GM12878 (cell line): ENCODE measurements around the gene STX16. TPM values are rescaled to one million over a fixed set of nuclear protein-coding genes. Genes with fewer than 3 reads are reported as not detected.

Experiments
- ATAC-seq: fragments of 200-7000 bp; cut with Tn5 transposase; 3 replicates; pipeline ENCODE4 v1.9.1; 2020; ENCODE audit warnings: mild to moderate bottlenecking, moderate library complexity
- BruUV-seq: library from RNA; stranded (reverse); fragments of 400-500 nt; replicated peaks from 2 replicates; lab custom pipeline; 2021; lab: Mats Ljungman, UMichigan
- CTCF ChIA-PET: fragments of 300-600 bp; sonication (Branson Sonifier 250); formaldehyde crosslinking; extraction: SDS; loops from one replicate; lab custom pipeline; 2021; ENCODE audit warnings: inconsistent platforms; lab: Yijun Ruan, JAX
- POLR2A ChIA-PET: fragments of 350-600 bp; formaldehyde crosslinking; extraction: SDS; loops from one replicate; lab custom pipeline; 2021; ENCODE audit warnings: inconsistent platforms; lab: Charles Lee
- RAD21 ChIA-PET: fragments of 300-600 bp; sonication (Branson Sonifier 250); formaldehyde crosslinking; loops from one replicate; lab custom pipeline; 2023; ENCODE audit warnings: antibody characterized with exemption; ENCODE audit not compliant: unreplicated experiment; lab: Charles Lee
- SMC1A ChIA-PET: fragments of 300-600 bp; sonication (Branson Sonifier 250); formaldehyde crosslinking; loops from one replicate; lab custom pipeline; 2023; ENCODE audit not compliant: unreplicated experiment, uncharacterized antibody; lab: Charles Lee
- DNase-seq: peaks from one replicate; pipeline ENCODE4 v3.0.0-alpha.2; 2011; ENCODE audit warnings: low read depth, low spot score
- FAIRE-seq: peaks from 3 replicates; lab custom pipeline; 2011; peaks lifted over from hg19 to GRCh38; lab: Jason Lieb, UNC
- H2AFZ ChIP-seq: 2 replicates; pipeline ENCODE4 v1.6.0; 2011; ENCODE audit warnings: low read depth, low read length, control low read depth; ENCODE audit not compliant: control insufficient read depth
- H3K27ac ChIP-seq: 2 replicates; pipeline ENCODE4 v1.5.1; 2011; ENCODE audit warnings: control low read depth; ENCODE audit not compliant: control insufficient read depth, insufficient read depth
- H3K27me3 ChIP-seq, 2 experiments: replicated peaks in 1 of 2; 2 replicates each; pipeline versions ENCODE4 v1.6.0 to v1.6.1; 2011; ENCODE audit warnings: low read length in 1 of 2; ENCODE audit not compliant: control insufficient read depth in 2 of 2, insufficient read depth in 2 of 2
- H3K36me3 ChIP-seq, 2 experiments: 2 replicates each; pipeline ENCODE4 v1.5.1; 2011; ENCODE audit warnings: low read length in 1 of 2; ENCODE audit not compliant: control insufficient read depth in 2 of 2, insufficient read depth in 2 of 2
- H3K4me1 ChIP-seq: 2 replicates; pipeline ENCODE4 v1.6.1; 2011; ENCODE audit warnings: mild to moderate bottlenecking, low read length, moderate library complexity, mixed read lengths; ENCODE audit not compliant: control insufficient read depth, insufficient read depth
- H3K4me2 ChIP-seq: 2 replicates; pipeline ENCODE4 v1.6.0; 2011; ENCODE audit warnings: control low read depth; ENCODE audit not compliant: control insufficient read depth, insufficient read depth
- H3K4me3 ChIP-seq: fragments of 200-600 bp; sonication (generic); 2 replicates; pipeline ENCODE4 v1.5.1; 2016
- H3K79me2 ChIP-seq: 2 replicates; pipeline ENCODE4 v1.6.0; 2011; ENCODE audit warnings: low read length; ENCODE audit not compliant: control insufficient read depth, insufficient read depth
- H3K9ac ChIP-seq: 2 replicates; pipeline ENCODE4 v1.8.0; 2011; ENCODE audit warnings: low read length, control low read depth, mixed read lengths; ENCODE audit not compliant: control insufficient read depth, insufficient read depth
- H3K9me3 ChIP-seq: replicated peaks from 3 replicates; pipeline ENCODE4 v1.5.1; 2011; ENCODE audit warnings: mild to moderate bottlenecking, low read length; ENCODE audit not compliant: control insufficient read depth, insufficient read depth
- H4K20me1 ChIP-seq: 2 replicates; pipeline ENCODE4 v1.6.0; 2011; ENCODE audit not compliant: control insufficient read depth, insufficient read depth
- BACH1 ChIP-seq: fragments of 450-650 bp; IDR thresholded peaks from 2 replicates; pipeline ENCODE4 v1.6.1; 2017; ENCODE audit warnings: mild to moderate bottlenecking, borderline replicate concordance
- CBFB ChIP-seq: IDR thresholded peaks from 2 replicates; pipeline ENCODE4 v1.6.1; 2016; ENCODE audit warnings: antibody characterized with exemption, low read depth
- CBX5 ChIP-seq: sonication (generic); IDR thresholded peaks from 2 replicates; pipeline ENCODE4 v1.6.1; 2016; ENCODE audit warnings: low read depth, moderate library complexity, mild to moderate bottlenecking, inconsistent platforms
- HDGF ChIP-seq: fragments of 450-650 bp; IDR thresholded peaks from 2 replicates; pipeline ENCODE4 v1.6.1; 2016; ENCODE audit warnings: antibody characterized with exemption
- MTA3 ChIP-seq: IDR thresholded peaks from 2 replicates; pipeline ENCODE4 v1.6.1; 2012; ENCODE audit warnings: low read length, inconsistent platforms, borderline replicate concordance
- STAT3 ChIP-seq: IDR thresholded peaks from 2 replicates; pipeline ENCODE4 v1.6.1; 2011; ENCODE audit warnings: low read depth, low read length, improper control_type of control experiment
- YBX1 ChIP-seq: fragments of 450-650 bp; IDR thresholded peaks from 2 replicates; pipeline ENCODE4 v1.6.1; 2016; ENCODE audit warnings: antibody characterized with exemption
- WGBS: methylation state at CpG from one replicate; pipeline ENCODE4 v1.1.6; 2016; ENCODE audit warnings: low lambda C conversion rate; ENCODE audit not compliant: insufficient replicate concordance, insufficient coverage; ENCODE audit errors: missing lambda C conversion rate; 5-methylcytosine and 5-hydroxymethylcytosine counted together
- in situ Hi-C: fragments of 300-500 bp; cut with MboI; formaldehyde crosslinking; loops from 9 replicates; pipeline ENCODE4 v1.14.3; 2018; ENCODE audit warnings: mixed read lengths
- intact Hi-C: fragments of 100-400 bp; cut with micrococcal nuclease; formaldehyde crosslinking; loops from one replicate; pipeline ENCODE4 v1.14.2; 2022; ENCODE audit not compliant: unreplicated experiment
- polyA plus RNA-seq, 11 experiments: library from polyadenylated mRNA; depleted of rRNA in 4 of 11; unstranded in 6 of 11; stranded (reverse) in 5 of 11; fragments of >200 nt; fragmentation: Nextera tagmentation in 4 of 11; fragmentation: Illumina TruSeq in 1 of 11; extraction: Ambion mirVana in 4 of 11; extraction: Trizol in 1 of 11; gene quantifications; 1 replicate in 1 of 11; 2 replicates in 10 of 11; pipeline versions ENCODE4 v1.2.1 to v1.2.3, GENCODE V29; 2011 to 2016; ENCODE audit warnings: inconsistent platforms in 2 of 11, missing spikeins in 2 of 11, low read depth in 1 of 11
- total RNA-seq, 4 experiments: library from RNA; depleted of rRNA in 3 of 4; stranded (reverse); fragments of >200 nt in 3 of 4; fragmentation: Illumina TruSeq in 1 of 4; extraction: Trizol in 1 of 4; gene quantifications; 2 replicates each; pipeline versions ENCODE4 v1.2.1 to v1.2.3, GENCODE V29; 2013 to 2021
- TF ChIP-seq, protein P1 (sequence below): fragments of 450-650 bp; IDR thresholded peaks from 2 replicates; pipeline ENCODE4 v1.6.1; 2018; ENCODE audit warnings: borderline replicate concordance, mild to moderate bottlenecking; ENCODE audit not compliant: partially characterized antibody
- TF ChIP-seq, protein P2 (sequence below): IDR thresholded peaks from 2 replicates; pipeline ENCODE4 v1.6.1; 2011; ENCODE audit warnings: low read depth, mild to moderate bottlenecking, low read length, moderate library complexity, borderline replicate concordance; ENCODE audit errors: extremely low read depth

Gene STX16
- total and polyA plus RNA-seq, 10 of the 15 experiments (the other 5 are each of a cell fraction or from before 2014, with no cell fraction given) = 6.3 to 68.4 (median 35.8) TPM

DNA sequence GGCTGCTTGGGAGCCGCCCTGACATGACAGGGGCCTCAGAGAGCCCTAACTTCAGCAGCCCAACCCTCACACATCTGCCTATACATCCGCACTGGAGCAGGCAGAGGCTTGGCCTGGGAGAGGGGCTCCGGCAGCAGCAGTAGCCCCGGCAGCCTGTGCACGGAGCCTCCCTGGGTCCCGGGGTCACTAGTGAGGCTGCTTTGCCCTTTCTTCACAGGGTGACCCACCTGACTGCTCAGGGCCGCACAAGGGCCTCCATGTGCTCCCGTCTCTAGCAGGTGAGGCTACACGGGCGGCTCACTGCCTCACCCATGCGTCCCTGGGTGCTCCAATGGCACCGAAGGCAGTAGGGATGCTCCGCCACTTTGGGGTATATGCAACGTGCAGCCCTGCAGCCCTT is 36.7 kb upstream of the STX16 start (continued):
- TF ChIP-seq, protein P1, sequence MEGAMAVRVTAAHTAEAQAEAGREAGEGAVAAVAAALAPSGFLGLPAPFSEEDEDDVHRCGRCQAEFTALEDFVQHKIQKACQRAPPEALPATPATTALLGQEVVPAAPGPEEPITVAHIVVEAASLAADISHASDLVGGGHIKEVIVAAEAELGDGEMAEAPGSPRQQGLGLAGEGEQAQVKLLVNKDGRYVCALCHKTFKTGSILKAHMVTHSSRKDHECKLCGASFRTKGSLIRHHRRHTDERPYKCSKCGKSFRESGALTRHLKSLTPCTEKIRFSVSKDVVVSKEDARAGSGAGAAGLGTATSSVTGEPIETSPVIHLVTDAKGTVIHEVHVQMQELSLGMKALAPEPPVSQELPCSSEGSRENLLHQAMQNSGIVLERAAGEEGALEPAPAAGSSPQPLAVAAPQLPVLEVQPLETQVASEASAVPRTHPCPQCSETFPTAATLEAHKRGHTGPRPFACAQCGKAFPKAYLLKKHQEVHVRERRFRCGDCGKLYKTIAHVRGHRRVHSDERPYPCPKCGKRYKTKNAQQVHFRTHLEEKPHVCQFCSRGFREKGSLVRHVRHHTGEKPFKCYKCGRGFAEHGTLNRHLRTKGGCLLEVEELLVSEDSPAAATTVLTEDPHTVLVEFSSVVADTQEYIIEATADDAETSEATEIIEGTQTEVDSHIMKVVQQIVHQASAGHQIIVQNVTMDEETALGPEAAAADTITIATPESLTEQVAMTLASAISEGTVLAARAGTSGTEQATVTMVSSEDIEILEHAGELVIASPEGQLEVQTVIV = no peak
- TF ChIP-seq MTA3 (no peak), YBX1 (no peak)

DNA sequence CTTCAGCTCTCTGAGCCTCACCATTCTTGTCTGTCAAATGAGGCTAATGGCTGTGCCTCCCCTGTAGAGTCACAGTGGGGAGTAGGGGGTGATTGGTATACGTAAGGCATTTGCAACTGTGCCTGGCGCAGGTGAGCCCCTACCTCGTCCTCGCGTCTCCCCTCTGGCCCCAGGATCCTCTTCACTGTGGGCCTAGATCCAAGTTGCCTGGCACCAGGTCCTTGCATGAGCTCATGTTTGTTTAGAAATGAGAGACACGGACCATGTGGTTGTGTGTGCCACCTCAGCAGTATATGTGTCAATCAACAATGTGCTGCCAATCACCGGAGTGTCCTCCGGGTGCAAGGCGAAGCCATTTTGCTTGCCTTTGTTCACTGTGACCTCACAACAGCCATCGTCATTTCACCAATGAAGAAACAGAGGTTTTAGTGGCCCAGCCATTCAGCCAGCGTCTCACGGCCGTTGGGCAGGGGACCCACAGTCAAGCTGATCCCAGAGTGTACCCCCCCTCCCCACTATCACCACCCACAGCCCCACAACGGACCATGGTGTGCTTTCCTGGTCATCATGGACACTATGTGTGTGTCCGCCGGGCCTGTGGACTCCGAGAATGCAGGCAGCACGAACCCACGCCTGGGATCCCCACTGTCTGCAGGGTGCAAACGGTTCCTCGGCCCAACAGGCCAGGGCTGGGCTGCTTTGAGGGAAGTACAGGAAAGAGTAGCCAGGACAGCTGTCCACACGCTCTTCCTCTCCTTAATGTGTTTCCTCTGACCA is 35.9 kb upstream of the STX16 start:
- ChIA-PET CTCF (no interaction called here), SMC1A (no interaction called here), RAD21 (no interaction called here), POLR2A (no interaction called here)
- Histone ChIP-seq H3K4me3 (no peak overlapping the region), H3K4me1 (no peaks in the 10 kb centered on the region), H2AFZ (no peak overlapping the region), H3K27me3 (no peaks in the 10 kb centered on the region; a peak in 3 of 4 replicates), H3K79me2 (no peaks in the 10 kb centered on the region), H3K4me2 (no peak overlapping the region), H3K27ac (no peak overlapping the region), H3K9me3 (no peaks in the 10 kb centered on the region), H4K20me1 (no peaks in the 10 kb centered on the region), H3K36me3 (no peaks in the 10 kb centered on the region), H3K9ac (no peak overlapping the region)
- TF ChIP-seq STAT3 (no peak), BACH1 (no peak), CBX5 (no peak), CBFB (no peak), HDGF (no peak)
- TF ChIP-seq, protein P2, sequence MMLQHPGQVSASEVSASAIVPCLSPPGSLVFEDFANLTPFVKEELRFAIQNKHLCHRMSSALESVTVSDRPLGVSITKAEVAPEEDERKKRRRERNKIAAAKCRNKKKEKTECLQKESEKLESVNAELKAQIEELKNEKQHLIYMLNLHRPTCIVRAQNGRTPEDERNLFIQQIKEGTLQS = no peak
- BruUV-seq = no TSS peak
- intact Hi-C loops (no loop called here), in situ Hi-C loops (no loop called here)
- FAIRE-seq (no peak), DNase-seq (no peak), ATAC-seq (no peak)
- WGBS = 43% methylated on average over 20 of the region's 22 CpGs
